Rectal smooth muscle tissue (tissue), 1 donor: ENCODE results near the gene PFN4.

ENCODE experiments used
- H3K27ac ChIP-seq: one replicate; pipeline ENCODE4 v1.7.0; 2013; ENCODE audit warnings: low read depth, low read length, inconsistent platforms
- H3K27me3 ChIP-seq: one replicate; pipeline ENCODE4 v1.7.0; 2013; ENCODE audit warnings: low read length; ENCODE audit not compliant: control insufficient read depth, insufficient read depth
- H3K36me3 ChIP-seq: one replicate; pipeline ENCODE4 v1.7.0; 2013; ENCODE audit warnings: low read length; ENCODE audit not compliant: control insufficient read depth, insufficient read depth
- H3K4me1 ChIP-seq: one replicate; pipeline ENCODE4 v1.7.0; 2013; ENCODE audit warnings: low read length; ENCODE audit not compliant: control insufficient read depth, insufficient read depth
- H3K4me3 ChIP-seq: one replicate; pipeline ENCODE4 v1.7.0; 2013; ENCODE audit warnings: low read length
- H3K9ac ChIP-seq: one replicate; pipeline ENCODE4 v1.7.0; 2013; ENCODE audit warnings: low read length

The PFN4 gene

GRCh38 chr2:24072259-24072658, 50.9 kb downstream of the PFN4 start:
- Histone ChIP-seq H3K27ac (no peak overlapping the region), H3K27me3 (no peaks in the 10 kb centered on the region), H3K4me3 (no peak overlapping the region), H3K4me1 (peaks cover 4% of the 10 kb centered on the region), H3K36me3 (peaks cover 13% of the 10 kb centered on the region), H3K9ac (no peak overlapping the region)

GRCh38 chr2:24065341-24065740, 57.8 kb downstream of the PFN4 start:
- Histone ChIP-seq H3K4me1 (no peaks in the 10 kb centered on the region), H3K4me3 (no peak overlapping the region), H3K27ac (no peak overlapping the region), H3K27me3 (no peaks in the 10 kb centered on the region), H3K36me3 (peaks cover 14% of the 10 kb centered on the region), H3K9ac (no peak overlapping the region)
